NCI-H187 treated with DMSO at 0.1 percent for 48 hours (cell line): ENCODE data around the gene ZNF766.
"Not testable (repeated sequence)": the region's sequence is repeated elsewhere in the genome, so short reads cannot be mapped to it uniquely, and the experiment has no call there.

Source experiments
- DNase-seq: peaks from one replicate; lab custom pipeline; 2025; lab: John Stamatoyannopoulos, UW

The ZNF766 gene

GRCh38 chr19:52269338-52270261 lies at the start of gene ZNF766:
Gene ZNF766 (plus strand): TSS chr19:52269587. CDS start chr19:52269614, 27 bp downstream.
- peak; percentile 92 for DNase-seq

- no peak for DNase-seq
Observed at GRCh38 chr19:52219611-52220010, 49.8 kb upstream of the ZNF766 start.

DNA sequence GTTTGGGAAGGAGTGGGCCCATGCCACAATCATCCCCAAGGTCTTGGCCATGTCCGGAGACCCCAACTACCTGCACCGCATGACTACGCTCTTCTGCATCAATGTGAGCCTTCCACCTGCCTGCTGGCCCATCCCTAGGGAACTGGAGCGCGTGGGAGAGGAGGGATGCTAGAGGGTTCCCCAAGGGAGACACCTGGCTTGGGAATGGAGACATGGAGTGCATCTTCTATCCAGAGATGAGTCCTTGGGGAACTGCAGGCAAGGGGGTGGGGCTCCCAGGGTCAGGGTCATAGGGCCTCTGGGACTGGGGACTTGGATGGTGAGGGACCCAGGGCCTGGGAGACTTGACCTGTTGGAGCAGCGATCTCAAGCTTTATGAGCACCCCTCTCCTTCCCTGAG lies 48.4 kb upstream of the ZNF766 start:
- no peak for DNase-seq

DNA sequence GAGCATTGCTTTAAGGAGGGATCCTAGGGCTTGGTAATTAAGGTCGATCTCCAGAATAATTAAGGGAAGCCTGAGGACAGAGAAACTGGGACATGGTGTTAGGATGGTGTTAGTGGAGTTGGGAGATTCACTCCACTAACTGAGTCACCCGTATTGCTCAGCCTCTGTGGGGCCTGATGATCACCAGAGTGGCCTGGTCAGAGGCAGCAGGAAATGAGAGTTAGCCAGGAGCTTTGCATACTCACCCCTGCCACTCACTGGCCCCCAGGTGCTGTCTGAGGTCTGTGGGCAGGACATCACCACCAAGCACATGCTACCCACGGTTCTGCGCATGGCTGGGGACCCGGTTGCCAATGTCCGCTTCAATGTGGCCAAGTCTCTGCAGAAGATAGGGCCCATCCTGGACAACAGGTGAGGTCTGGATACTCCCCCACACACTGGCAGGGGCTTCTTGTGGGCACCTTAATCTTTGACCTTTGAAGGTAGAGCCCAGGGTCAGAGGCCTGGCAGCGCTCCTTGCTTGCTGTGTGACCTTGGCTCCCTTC lies 47.5 kb upstream of the ZNF766 start:
- DNase-seq: no peak

GRCh38 chr19:52224211-52224610 lies 45.2 kb upstream of the ZNF766 start:
- DNase-seq: no peak

- DNase-seq: no peak
Observed at GRCh38 chr19:52226652-52227051, 42.7 kb upstream of the ZNF766 start.

DNA sequence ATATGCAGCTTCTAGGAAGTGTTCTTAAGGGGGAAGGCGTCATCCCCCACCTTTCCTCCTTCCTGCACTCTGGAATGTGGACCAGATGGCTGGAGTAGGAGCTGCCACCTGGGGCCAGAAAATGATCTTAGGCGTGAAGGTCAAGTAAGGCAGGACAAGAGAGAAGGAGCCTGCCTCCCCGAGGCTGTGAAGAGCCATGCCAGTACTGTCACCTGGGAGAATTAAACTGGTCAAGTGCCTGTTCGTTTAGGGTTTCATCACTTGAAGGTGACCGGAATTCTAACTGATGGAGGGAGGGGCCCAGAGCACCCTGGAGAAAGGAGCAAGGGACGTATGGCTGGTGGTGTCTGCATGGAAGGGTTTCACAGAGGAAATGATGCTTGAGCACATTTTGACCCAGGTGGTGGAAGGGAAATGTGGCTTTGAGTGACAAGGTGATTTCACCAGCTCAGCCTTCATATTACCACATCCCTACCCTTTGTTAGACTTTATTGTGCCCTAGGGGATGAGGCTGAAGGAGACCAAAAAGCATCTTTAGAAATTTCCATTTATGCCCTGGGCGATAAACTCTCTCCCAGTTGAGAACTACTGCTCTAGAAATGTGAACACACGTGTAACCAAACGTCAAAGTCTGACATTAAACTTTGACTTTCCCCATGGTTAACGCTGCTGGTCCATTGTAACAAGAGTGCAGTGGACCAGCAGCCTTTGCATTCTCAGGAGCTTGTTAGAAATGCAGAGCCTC lies 42.0 kb upstream of the ZNF766 start:
- no peak for DNase-seq

DNA sequence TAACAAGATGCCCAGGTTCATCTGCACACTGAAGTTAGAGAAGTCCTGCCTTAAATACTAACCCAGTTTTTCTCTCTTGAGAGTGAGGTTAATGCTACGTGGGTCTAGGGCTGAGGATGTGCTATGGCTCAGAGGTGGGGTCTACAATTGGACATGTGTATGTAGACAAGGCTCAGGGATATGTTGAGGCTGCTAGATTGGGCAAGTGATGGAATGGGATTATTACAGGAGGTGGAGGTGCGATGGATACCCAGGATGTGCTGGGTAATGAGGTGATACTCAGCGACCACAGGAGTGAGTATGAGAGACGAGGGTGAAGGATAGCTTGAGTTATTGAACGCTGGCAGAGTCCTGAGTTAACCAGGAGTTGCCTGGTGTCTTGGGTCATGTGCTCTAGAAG lies 41.4 kb upstream of the ZNF766 start:
- DNase-seq: no peak

- no peak for DNase-seq
Observed at GRCh38 chr19:52229524-52229923, 39.9 kb upstream of the ZNF766 start.

GRCh38 chr19:52230685-52231084 lies 38.7 kb upstream of the ZNF766 start:
- no peak for DNase-seq

DNA sequence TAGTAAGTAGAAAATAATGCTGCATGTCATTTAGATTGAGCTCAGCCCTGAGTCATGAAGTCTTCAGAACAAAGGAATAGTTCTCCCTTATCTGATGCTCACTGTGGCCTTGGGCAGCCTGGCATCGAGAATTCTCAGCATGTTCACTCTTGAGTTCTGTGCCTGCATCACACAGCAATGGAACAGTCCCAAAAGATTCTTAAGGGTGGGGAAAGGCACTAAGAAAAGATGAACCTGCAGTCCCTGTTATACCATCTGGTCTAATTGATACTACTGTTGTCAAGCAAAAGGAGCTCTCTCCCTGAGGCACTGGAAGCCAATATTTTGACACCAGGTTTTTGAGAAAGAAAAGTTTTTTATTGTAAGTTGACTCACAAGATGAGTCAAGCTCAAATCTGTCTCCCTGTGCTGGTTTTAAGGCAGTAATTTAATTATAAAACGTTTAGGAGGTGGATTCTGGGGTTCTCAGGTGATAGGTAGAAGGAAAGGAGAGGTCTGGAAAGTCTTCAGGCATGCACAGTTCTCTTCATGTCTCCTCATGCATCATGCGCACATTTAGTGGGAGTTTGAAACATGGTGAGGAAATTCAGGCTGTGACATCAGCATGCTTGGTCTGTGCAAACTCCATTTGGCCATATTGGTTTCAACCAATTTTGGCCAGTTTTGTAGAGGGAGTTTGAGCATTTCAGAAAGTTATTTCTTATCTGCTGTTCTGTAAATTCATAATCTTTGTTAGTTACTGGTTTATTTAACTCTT lies 38.1 kb upstream of the ZNF766 start:
- DNase-seq: no peak

DNA sequence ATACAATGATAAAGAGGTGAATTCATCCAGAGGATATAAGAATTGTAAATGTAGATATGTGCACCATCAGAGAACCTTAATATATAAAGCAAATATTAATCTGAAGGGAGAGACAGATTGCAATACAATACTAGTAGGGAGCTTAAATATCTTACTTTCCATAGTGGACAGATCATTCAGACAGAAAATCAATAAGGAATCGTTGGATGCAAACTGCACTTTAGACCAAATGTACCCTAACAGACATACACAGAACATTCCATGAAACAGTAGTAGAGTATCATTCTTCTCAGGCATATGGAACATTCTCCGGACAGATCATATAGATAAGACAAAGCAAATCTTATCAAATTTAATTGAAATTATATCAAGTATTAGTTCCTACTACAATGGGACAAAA lies 35.0 kb upstream of the ZNF766 start:
- no peak for DNase-seq

GRCh38 chr19:52237197-52237596 lies 32.2 kb upstream of the ZNF766 start:
- no peak for DNase-seq

DNA sequence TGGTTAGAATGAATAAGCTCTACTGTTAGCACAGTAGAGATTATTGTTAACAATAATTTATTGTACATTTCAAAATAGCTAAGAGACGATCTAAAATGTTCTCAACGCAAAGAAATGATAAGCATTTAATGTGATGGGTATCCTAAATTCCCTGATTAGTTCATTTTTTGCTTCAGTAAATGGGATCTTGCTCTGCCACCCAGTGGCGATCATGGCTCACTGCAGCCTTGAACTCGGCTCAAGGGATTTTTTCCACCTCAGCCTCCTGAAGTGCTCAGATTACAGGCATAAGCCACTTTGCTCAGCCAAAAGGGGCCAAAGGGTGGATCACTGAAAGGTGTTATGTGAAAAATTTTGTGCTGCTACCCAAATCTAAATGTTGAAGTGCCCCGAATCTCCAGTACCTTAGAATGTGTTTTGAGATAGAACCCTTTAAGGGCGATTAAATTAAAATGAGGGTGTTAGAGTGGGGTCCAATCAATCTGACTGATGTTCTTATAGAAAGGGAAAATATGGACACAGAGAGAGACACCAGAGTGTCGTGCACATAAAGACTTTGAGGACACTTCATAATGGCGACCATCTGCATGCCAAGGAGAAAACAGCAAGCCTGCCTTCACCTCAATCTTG lies 31.5 kb upstream of the ZNF766 start:
- no peak for DNase-seq

DNA sequence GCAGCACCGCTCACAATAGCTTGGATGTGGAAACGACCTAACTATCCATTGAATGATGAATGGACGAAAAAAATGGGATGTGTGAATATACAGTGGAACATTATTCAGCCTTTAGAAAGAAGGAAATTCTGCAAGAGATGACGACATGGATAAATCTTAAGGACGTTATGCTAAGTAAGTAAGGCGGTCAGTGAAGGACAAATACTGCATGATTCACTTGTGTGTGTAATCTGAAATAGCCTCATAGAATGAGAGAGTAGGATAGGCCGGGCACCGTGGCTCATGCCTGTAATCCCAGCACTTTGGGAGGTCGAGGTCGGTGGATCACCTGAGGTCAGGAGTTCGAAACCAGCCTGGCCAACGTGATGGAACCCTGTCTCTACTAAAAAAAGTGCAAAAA lies 25.4 kb upstream of the ZNF766 start:
- DNase-seq: no peak

DNA sequence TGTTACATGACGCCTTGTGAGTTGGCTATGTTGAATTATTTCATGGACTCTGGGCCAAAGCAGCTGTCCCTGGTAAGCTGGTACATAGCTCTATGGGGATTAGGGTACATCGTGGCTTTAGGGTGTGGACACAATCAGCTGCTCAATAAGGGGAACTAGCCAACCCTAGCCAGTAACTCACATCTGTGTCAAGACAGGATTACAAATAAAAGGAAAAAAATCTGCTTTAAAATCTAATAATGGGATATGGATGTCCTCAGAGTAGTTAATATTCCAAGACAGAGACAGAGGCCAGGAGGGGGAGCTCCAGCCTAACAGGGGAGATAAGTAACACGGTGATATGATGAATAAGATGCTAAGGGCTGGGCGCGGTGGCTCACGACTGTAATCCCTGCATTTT lies 21.1 kb upstream of the ZNF766 start:
- DNase-seq: no peak

DNA sequence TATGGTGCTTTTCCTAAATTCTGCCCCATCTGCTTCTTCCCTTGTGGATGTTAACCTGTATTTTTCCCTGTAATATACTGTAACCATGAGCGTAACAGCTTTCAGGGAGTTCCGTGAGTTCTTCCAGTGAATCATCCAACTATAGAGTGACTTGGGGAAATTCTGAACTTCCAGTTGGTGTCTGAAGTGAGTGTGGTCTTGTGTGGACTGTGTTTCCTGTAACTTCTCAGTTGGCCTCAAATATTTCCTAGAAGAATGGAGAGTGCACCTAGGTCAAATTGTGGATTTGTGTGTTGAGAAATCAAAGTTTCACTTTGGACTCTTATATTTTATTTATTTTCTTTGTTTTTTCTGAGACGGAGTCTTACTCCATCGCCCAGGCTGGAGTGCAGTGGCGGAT lies 11.0 kb upstream of the ZNF766 start:
- no peak for DNase-seq

- not testable (repeated sequence) for DNase-seq
Observed at GRCh38 chr19:52265556-52265955, 3.8 kb upstream of the ZNF766 start.

DNA sequence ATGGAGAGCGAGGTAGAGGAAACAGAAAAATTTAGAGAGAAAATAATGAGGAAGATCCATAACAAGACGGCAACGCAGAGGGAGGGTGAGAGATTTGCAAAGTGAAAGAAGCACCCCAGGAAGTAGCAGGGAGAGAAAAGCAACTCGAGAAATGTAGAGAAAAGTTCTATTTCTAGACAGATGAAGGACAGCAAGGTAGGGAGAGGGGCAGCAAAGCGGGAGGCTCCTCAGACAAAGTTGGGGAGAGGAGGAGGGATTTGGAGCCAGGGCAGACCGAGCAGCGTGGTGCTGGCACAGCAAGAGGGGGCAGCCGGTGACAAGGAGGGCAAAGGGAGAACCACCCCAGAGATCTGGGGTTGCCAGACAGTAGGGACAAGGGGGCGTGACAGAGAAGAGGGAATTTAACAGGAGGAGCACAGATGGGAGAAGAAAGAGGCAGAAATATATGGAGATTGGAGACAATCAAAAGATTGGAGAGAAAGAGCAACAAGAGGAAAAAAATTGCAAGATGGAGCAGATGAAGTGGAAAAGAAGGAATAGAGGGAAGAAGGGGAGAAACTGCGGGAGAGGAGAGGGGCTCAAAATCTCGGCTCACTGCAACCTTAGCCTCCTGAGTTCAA lies 989 bp downstream of the ZNF766 start:
- DNase-seq: no peak

DNA sequence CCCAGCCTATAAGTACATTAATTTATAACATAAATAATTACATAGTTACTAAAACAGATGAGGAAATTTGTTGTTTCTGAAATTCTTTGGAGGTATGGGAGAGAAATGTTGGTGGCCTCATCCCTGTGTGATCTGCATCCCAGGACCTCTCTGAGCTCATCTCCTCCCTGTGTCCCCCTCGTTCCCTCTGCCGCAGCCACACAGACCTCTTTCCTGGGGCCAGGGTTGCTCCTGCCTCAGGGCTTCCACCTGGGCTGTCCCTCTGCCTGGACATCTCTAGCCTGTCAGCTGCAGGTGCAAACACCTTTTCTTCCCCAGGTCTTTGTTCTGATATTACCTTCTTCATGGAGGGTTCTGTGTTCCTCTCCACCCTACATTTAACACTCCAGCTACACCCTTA lies 3.9 kb downstream of the ZNF766 start:
- DNase-seq: no peak

DNA sequence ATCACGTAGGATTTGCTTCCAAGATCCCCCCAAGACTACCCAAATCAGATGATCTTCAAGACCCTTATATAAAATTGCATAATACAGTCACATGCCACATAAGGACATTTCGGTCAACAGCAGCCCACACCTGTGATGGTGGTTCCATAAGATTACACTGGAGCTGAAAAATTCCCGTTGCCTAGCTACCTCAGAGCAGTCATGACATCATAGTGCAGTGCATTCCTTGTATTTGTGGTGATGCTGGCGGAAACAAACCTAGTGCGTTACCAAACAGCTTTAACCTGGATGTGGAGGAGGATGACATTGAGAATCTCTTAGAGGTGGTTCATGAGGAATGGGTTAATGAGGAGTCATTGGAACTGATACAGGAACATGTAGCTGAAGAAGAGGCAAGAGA lies 4.8 kb downstream of the ZNF766 start:
- DNase-seq: no peak
